K562 (cell line): Measurements from ENCODE around the gene TCF25. TPM values are rescaled to one million over a fixed set of nuclear protein-coding genes. Genes with fewer than 3 reads are reported as not detected.

Experiments used
- ARID1B ChIP-seq: fragments of 450-650 bp; IDR thresholded peaks from 2 replicates; pipeline ENCODE4 v1.6.1; 2016; ENCODE audit warnings: antibody characterized with exemption, mild to moderate bottlenecking, inconsistent platforms
- BCL6 ChIP-seq: fragments of 250-450 bp; sonication (Bioruptor Pico); IDR thresholded peaks from 2 replicates; pipeline ENCODE4 v1.4.0; 2020
- ETS1 ChIP-seq: conservative IDR thresholded peaks from 2 replicates; pipeline ENCODE4 v1.6.1; 2011; ENCODE audit warnings: low read depth, mild to moderate bottlenecking, low read length; ENCODE audit not compliant: control insufficient read depth
- GTF2A2 ChIP-seq: IDR thresholded peaks from 2 replicates; pipeline ENCODE4 v1.6.1; 2016; ENCODE audit warnings: mild to moderate bottlenecking, missing genetic modification characterization, missing compliant biosample characterization
- HDAC6 ChIP-seq: IDR thresholded peaks from 2 replicates; pipeline ENCODE4 v1.6.1; 2012; ENCODE audit warnings: low read depth, mild to moderate bottlenecking, control low read depth, inconsistent platforms, low read length, moderate library complexity
- HIVEP1 ChIP-seq: fragments of 250-450 bp; sonication (Bioruptor Pico); IDR thresholded peaks from 2 replicates; pipeline ENCODE4 v1.4.0; 2020; ENCODE audit warnings: mild to moderate bottlenecking
- HMG20A ChIP-seq: fragments of 450-650 bp; formaldehyde crosslinking; conservative IDR thresholded peaks from 2 replicates; pipeline ENCODE4 v1.4.0; 2020; ENCODE audit warnings: mild to moderate bottlenecking, mixed read lengths
- ILK ChIP-seq: fragments of 450-650 bp; IDR thresholded peaks from 2 replicates; pipeline ENCODE4 v1.6.1; 2016; ENCODE audit warnings: missing genetic modification characterization, low read depth, mild to moderate bottlenecking, missing compliant biosample characterization, moderate library complexity, borderline replicate concordance
- MXD1 ChIP-seq: fragments of 250-450 bp; sonication (Bioruptor Pico); IDR thresholded peaks from 2 replicates; pipeline ENCODE4 v1.8.0; 2021; ENCODE audit warnings: borderline replicate concordance, mild to moderate bottlenecking, moderate library complexity; ENCODE audit not compliant: poor library complexity, severe bottlenecking
- RFX1 ChIP-seq: fragments of 450-650 bp; IDR thresholded peaks from 2 replicates; pipeline ENCODE4 v1.6.1; 2016; ENCODE audit warnings: mild to moderate bottlenecking, moderate library complexity
- TAF7 ChIP-seq: fragments of 450-650 bp; IDR thresholded peaks from 2 replicates; pipeline ENCODE4 v1.6.1; 2016; ENCODE audit warnings: missing genetic modification characterization, missing compliant biosample characterization
- THAP7 ChIP-seq: fragments of 250-450 bp; sonication (Bioruptor Pico); IDR thresholded peaks from 2 replicates; pipeline ENCODE4 v1.5.0; 2021
- YBX1 ChIP-seq: fragments of 450-650 bp; IDR thresholded peaks from 2 replicates; pipeline ENCODE4 v1.7.1; 2016; ENCODE audit warnings: mild to moderate bottlenecking
- ZFP91 ChIP-seq: sonication (generic); formaldehyde crosslinking; IDR thresholded peaks from 2 replicates; pipeline ENCODE4 v1.8.0; 2022; ENCODE audit warnings: mild to moderate bottlenecking, missing genetic modification reagents
- ZNF232 ChIP-seq: sonication (generic); formaldehyde crosslinking; IDR thresholded peaks from 2 replicates; pipeline ENCODE4 v1.8.0; 2022; ENCODE audit warnings: mild to moderate bottlenecking, missing genetic modification reagents
- ZNF586 ChIP-seq: fragments of 450-650 bp; formaldehyde crosslinking; conservative IDR thresholded peaks from 2 replicates; pipeline ENCODE4 v1.4.0; 2020; ENCODE audit warnings: mild to moderate bottlenecking, moderate library complexity
- ZNF695 ChIP-seq: fragments of 450-650 bp; formaldehyde crosslinking; IDR thresholded peaks from 2 replicates; pipeline ENCODE4 v1.4.0; 2020; ENCODE audit warnings: mild to moderate bottlenecking, moderate library complexity
- polyA plus RNA-seq, 8 experiments: library from polyadenylated mRNA; depleted of rRNA in 4 of 8; stranded (reverse) in 5 of 8; unstranded in 3 of 8; fragments of >200 nt; fragmentation: Nextera tagmentation in 2 of 8; fragmentation: Illumina TruSeq in 1 of 8; extraction: Ambion mirVana in 2 of 8; extraction: Trizol in 1 of 8; gene quantifications; 2 replicates each; pipeline versions ENCODE4 v1.2.1 to v1.2.3, GENCODE V29; 2011 to 2014; ENCODE audit warnings: inconsistent platforms in 1 of 8, missing spikeins in 1 of 8
- total RNA-seq, 7 experiments: library from RNA; depleted of rRNA in 6 of 7; stranded (reverse); fragments of >200 nt in 6 of 7; fragmentation: Illumina TruSeq in 2 of 7; extraction: Trizol in 2 of 7; gene quantifications; 2 replicates each; pipeline versions ENCODE4 v1.2.1 to v1.2.3, GENCODE V29; 2011 to 2021; ENCODE audit warnings: low replicate concordance in 1 of 7
- TF ChIP-seq, protein P1 (sequence below): fragments of 450-650 bp; IDR thresholded peaks from 2 replicates; pipeline ENCODE4 v1.7.0; 2016; ENCODE audit warnings: borderline replicate concordance

Gene TCF25
- total and polyA plus RNA-seq, 9 of the 15 experiments (the other 6 are each of a cell fraction or from before 2014, with no cell fraction given): 9.0 to 154 (median 83.8) TPM

DNA sequence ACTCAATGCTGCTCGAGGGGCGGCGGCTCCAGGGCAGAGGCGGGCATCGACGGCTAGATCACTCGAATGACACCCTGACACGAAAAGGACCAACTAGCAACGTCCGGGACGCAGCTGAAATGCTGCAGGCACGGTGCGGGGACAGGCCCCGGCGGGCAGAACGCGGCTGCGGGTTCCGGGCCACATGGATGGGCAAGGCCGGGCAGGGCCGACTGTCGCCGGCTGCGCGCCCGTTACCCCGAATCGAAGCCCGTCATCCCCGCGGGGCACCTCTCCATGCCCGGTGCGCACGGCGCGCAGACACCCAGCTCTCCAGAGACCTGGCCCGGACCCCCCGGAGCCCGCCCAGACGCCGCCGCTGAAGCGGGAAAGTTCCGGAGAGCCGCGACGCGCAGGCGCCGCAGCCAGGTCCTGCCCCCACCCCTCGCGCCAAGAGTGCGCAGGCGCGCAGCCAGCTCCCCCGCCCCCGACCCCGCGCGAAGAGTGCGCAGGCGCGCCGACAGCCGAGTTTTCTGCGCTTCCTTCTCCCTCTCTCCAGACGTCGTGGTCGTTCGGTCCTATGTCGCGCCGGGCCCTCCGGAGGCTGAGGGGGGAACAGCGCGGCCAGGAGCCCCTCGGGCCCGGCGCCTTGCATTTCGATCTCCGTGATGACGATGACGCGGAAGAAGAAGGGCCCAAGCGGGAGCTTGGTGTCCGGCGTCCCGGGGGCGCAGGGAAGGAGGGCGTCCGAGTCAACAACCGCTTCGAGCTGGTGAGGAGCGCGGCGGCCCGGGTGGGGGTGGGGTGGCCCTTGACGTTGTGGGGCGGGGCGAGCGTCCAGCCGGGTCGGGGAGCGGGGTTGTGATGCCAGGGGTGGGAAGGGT lies at the start of gene TCF25 (continued):
- TF ChIP-seq, protein P1, sequence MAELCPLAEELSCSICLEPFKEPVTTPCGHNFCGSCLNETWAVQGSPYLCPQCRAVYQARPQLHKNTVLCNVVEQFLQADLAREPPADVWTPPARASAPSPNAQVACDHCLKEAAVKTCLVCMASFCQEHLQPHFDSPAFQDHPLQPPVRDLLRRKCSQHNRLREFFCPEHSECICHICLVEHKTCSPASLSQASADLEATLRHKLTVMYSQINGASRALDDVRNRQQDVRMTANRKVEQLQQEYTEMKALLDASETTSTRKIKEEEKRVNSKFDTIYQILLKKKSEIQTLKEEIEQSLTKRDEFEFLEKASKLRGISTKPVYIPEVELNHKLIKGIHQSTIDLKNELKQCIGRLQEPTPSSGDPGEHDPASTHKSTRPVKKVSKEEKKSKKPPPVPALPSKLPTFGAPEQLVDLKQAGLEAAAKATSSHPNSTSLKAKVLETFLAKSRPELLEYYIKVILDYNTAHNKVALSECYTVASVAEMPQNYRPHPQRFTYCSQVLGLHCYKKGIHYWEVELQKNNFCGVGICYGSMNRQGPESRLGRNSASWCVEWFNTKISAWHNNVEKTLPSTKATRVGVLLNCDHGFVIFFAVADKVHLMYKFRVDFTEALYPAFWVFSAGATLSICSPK: no peak
- TF ChIP-seq ZNF586 (no peak), ARID1B (no peak), ZFP91 (CRISPR knock-in tag) (no peak), HIVEP1 (CRISPR knock-in tag) (no peak), HMG20A (CRISPR knock-in tag) (no peak), ILK (tag) (no peak), MXD1 (CRISPR knock-in tag) (no peak), RFX1 (no peak), YBX1 (no peak), TAF7 (tag) (peak; percentile 70), ETS1 (peak; percentile 51; the same call in 1 of the 2 replicates), ZNF695 (CRISPR knock-in tag) (no peak), HDAC6 (no peak), THAP7 (CRISPR knock-in tag) (peak; percentile 70; the same call in 1 of the 2 replicates), BCL6 (CRISPR knock-in tag) (no peak), ZNF232 (CRISPR knock-in tag) (peak; percentile 70), GTF2A2 (0 out of 2 replicates have a peak, but pooled peaks have one; percentile 28)
